ENCODE data around the gene KIF5B. TPM values are rescaled to one million over a fixed set of nuclear protein-coding genes. Genes with fewer than 3 reads are reported as not detected.
"Not testable (repeated sequence)": the region's sequence is repeated elsewhere in the genome, so short reads cannot be mapped to it uniquely, and the experiment has no call there.

Gene KIF5B
- total and polyA plus RNA-seq, 4 donors: 12.2 to 42.0 (median 22.9) TPM

DNA sequence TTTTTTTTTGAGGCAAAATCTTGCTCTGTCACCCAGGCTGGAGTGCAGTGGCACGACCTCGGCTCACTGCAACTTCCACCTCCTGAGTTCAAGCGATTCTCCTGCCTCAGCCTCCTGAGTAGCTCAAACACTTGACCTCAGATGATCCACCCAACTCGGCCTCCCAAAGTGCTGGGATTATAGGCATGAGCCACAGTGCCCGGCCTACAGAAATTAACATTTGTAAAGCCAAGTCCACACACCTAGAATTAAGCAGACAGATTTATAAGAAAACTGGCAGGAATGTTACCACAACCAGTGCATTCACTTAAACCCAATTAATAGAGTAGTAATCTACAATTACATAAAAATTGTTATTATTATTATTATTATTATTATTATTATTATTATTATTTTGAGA lies 11.7 kb upstream of the KIF5B start:
- H3K9ac ChIP-seq (ENCODE audit: low read depth in 1 of 2, low read length in 2 of 2); DNase-seq (ENCODE audit: low spot score); H3K4me1 ChIP-seq (ENCODE audit: control insufficient read depth in 4 of 4, insufficient read depth in 4 of 4, low read length in 3 of 4); H3K4me3 ChIP-seq (ENCODE audit: low read depth in 1 of 3, low read length in 3 of 3); H3K9me3 ChIP-seq (ENCODE audit: control insufficient read depth in 4 of 4, low read length in 3 of 4); H3K27ac ChIP-seq (ENCODE audit: low read depth in 1 of 2, low read length in 2 of 2); H3K36me3 ChIP-seq (ENCODE audit: control insufficient read depth in 4 of 4, insufficient read depth in 3 of 4, low read depth in 1 of 4, low read length in 3 of 4); H3K27me3 ChIP-seq (ENCODE audit: control insufficient read depth in 4 of 4, insufficient read depth in 4 of 4, low read length in 3 of 4): not testable (repeated sequence)
- WGBS: 92% methylated on average over 5 of the region's 5 CpGs

DNA sequence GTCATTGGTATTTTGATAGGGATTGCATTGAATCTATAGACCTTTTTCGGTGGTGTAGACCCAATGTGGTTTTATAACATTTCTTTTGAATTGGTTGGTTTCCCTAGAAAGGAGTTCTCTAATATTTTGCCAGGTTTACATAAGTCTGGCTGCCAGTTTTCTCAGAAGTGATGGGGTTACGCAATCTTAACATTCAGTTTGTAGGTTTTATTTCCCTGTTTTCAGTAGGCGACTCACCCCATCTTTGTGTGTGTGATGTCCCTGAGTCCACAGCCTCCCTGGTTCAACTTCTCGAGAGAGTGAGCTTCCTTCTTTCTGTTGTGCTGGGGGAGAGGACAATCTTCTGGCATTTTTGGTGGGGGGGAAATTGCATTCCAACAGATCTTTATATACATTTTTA lies 9.6 kb upstream of the KIF5B start:
- Histone ChIP-seq H3K9ac (ENCODE audit: low read depth in 1 of 2, low read length in 2 of 2) (no peak overlapping the region), H3K4me3 (ENCODE audit: low read depth in 1 of 3, low read length in 3 of 3) (no peak overlapping the region), H3K27me3 (ENCODE audit: control insufficient read depth in 4 of 4, insufficient read depth in 4 of 4, low read length in 3 of 4) (no peaks in the 10 kb centered on the region), H3K36me3 (ENCODE audit: control insufficient read depth in 4 of 4, insufficient read depth in 3 of 4, low read depth in 1 of 4, low read length in 3 of 4) (no peaks in the 10 kb centered on the region), H3K27ac (ENCODE audit: low read depth in 1 of 2, low read length in 2 of 2) (no peak overlapping the region), H3K9me3 (ENCODE audit: control insufficient read depth in 4 of 4, low read length in 3 of 4) (no peaks in the 10 kb centered on the region), H3K4me1 (ENCODE audit: control insufficient read depth in 4 of 4, insufficient read depth in 4 of 4, low read length in 3 of 4) (no peaks in the 10 kb centered on the region)
- DNase-seq (ENCODE audit: low spot score): no peak
- TF ChIP-seq FOXA2 (IDR thresholded peaks at IDR 0.05) (no peak), EGR1 (IDR thresholded peaks at IDR 0.05; ENCODE audit: low read depth in 2 of 2) (no peak), SP1 (IDR thresholded peaks at IDR 0.05) (no peak), FOXA1 (IDR thresholded peaks at IDR 0.05) (no peak), RXRA (IDR thresholded peaks at IDR 0.05) (no peak), HNF4A (conservative IDR thresholded peaks at IDR 0.05) (no peak), NR2F2 (IDR thresholded peaks at IDR 0.05) (no peak), HNF4G (IDR thresholded peaks at IDR 0.05) (no peak), GABPA (IDR thresholded peaks at IDR 0.05 in 1 of 2, conservative IDR thresholded peaks at IDR 0.05 in 1 of 2) (no peak), JUND (IDR thresholded peaks at IDR 0.05) (no peak), RAD21 (IDR thresholded peaks at IDR 0.05) (no peak)
- TF ChIP-seq, protein P1, sequence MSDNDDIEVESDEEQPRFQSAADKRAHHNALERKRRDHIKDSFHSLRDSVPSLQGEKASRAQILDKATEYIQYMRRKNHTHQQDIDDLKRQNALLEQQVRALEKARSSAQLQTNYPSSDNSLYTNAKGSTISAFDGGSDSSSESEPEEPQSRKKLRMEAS (IDR thresholded peaks at IDR 0.05): no peak
- TF ChIP-seq, protein P2, sequence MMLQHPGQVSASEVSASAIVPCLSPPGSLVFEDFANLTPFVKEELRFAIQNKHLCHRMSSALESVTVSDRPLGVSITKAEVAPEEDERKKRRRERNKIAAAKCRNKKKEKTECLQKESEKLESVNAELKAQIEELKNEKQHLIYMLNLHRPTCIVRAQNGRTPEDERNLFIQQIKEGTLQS (IDR thresholded peaks at IDR 0.05): no peak
- TF ChIP-seq, protein P3, sequence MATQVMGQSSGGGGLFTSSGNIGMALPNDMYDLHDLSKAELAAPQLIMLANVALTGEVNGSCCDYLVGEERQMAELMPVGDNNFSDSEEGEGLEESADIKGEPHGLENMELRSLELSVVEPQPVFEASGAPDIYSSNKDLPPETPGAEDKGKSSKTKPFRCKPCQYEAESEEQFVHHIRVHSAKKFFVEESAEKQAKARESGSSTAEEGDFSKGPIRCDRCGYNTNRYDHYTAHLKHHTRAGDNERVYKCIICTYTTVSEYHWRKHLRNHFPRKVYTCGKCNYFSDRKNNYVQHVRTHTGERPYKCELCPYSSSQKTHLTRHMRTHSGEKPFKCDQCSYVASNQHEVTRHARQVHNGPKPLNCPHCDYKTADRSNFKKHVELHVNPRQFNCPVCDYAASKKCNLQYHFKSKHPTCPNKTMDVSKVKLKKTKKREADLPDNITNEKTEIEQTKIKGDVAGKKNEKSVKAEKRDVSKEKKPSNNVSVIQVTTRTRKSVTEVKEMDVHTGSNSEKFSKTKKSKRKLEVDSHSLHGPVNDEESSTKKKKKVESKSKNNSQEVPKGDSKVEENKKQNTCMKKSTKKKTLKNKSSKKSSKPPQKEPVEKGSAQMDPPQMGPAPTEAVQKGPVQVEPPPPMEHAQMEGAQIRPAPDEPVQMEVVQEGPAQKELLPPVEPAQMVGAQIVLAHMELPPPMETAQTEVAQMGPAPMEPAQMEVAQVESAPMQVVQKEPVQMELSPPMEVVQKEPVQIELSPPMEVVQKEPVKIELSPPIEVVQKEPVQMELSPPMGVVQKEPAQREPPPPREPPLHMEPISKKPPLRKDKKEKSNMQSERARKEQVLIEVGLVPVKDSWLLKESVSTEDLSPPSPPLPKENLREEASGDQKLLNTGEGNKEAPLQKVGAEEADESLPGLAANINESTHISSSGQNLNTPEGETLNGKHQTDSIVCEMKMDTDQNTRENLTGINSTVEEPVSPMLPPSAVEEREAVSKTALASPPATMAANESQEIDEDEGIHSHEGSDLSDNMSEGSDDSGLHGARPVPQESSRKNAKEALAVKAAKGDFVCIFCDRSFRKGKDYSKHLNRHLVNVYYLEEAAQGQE (IDR thresholded peaks at IDR 0.05): no peak
- TF ChIP-seq, protein P4, sequence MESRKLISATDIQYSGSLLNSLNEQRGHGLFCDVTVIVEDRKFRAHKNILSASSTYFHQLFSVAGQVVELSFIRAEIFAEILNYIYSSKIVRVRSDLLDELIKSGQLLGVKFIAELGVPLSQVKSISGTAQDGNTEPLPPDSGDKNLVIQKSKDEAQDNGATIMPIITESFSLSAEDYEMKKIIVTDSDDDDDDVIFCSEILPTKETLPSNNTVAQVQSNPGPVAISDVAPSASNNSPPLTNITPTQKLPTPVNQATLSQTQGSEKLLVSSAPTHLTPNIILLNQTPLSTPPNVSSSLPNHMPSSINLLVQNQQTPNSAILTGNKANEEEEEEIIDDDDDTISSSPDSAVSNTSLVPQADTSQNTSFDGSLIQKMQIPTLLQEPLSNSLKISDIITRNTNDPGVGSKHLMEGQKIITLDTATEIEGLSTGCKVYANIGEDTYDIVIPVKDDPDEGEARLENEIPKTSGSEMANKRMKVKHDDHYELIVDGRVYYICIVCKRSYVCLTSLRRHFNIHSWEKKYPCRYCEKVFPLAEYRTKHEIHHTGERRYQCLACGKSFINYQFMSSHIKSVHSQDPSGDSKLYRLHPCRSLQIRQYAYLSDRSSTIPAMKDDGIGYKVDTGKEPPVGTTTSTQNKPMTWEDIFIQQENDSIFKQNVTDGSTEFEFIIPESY (IDR thresholded peaks at IDR 0.05): no peak
- TF ChIP-seq, protein P5, sequence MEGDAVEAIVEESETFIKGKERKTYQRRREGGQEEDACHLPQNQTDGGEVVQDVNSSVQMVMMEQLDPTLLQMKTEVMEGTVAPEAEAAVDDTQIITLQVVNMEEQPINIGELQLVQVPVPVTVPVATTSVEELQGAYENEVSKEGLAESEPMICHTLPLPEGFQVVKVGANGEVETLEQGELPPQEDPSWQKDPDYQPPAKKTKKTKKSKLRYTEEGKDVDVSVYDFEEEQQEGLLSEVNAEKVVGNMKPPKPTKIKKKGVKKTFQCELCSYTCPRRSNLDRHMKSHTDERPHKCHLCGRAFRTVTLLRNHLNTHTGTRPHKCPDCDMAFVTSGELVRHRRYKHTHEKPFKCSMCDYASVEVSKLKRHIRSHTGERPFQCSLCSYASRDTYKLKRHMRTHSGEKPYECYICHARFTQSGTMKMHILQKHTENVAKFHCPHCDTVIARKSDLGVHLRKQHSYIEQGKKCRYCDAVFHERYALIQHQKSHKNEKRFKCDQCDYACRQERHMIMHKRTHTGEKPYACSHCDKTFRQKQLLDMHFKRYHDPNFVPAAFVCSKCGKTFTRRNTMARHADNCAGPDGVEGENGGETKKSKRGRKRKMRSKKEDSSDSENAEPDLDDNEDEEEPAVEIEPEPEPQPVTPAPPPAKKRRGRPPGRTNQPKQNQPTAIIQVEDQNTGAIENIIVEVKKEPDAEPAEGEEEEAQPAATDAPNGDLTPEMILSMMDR (IDR thresholded peaks at IDR 0.05; ENCODE audit: low read depth, low read length, missing input control): no peak
- WGBS: 39% methylated on average over 4 of the region's 4 CpGs

Measured in liver (tissue), 9 donors.